GM18517 (cell line): ENCODE results near the gene CELF4.
"Not testable (repeated sequence)": the region's sequence is repeated elsewhere in the genome, so short reads cannot be mapped to it uniquely, and the experiment has no call there.

Experiments used
- ATAC-seq: cut with Tn5 transposase; IDR thresholded peaks from one replicate; pipeline ENCODE4 v1.9.1; 2021; ENCODE audit warnings: mild to moderate bottlenecking, moderate library complexity; ENCODE audit not compliant: unreplicated experiment

The CELF4 gene

DNA sequence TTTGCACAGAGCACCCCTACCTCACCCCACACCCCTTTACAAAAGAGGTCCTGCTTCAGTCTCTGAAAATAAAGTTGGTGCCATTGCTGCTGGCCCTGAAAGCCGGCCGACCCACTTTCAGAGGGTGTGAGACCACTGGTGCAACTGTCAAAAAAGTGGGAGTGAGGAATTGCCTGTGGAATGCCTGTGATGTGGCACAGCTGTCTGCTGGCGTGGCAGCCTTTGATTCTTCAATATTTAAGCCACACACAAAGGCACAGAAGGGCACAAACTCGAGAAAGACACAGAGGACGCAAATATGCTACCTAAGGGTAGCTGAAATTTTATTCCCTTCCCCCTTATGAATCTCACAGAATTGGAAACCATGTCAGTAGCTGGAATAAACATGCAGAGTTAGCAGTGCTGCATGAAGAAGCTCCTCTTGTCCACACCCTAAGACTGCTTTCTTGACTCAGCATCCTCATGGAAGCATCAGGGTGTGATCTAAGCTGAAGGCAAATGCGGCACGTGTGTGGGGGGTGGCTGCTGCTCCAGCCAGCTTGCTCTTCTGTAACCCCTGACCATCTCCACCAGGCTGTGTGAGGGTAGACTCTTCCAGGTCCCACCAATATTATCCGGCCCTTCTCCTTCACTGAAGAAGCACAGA is 92.3 kb downstream of the CELF4 start:
- no peak for ATAC-seq

DNA sequence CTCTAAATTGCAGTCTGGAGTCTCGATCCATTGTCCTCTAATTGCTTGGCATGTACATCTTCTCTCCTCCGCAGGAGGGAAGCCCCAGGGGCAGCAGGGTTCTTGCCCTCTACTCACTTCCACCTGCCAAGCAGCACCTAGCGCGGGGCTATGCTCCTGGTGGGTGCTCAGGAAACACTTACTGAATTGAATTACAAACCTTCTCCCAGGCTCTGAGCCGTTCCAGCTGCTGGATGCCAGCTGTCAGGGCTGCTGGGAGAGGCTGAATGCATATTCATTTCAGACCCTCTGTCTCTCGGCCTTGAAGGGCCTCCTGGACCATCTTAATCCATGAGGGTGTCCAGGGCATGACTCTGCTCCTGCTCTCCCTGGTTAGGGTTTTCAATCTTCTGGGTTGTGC is 94.0 kb downstream of the CELF4 start:
- ATAC-seq: no peak

DNA sequence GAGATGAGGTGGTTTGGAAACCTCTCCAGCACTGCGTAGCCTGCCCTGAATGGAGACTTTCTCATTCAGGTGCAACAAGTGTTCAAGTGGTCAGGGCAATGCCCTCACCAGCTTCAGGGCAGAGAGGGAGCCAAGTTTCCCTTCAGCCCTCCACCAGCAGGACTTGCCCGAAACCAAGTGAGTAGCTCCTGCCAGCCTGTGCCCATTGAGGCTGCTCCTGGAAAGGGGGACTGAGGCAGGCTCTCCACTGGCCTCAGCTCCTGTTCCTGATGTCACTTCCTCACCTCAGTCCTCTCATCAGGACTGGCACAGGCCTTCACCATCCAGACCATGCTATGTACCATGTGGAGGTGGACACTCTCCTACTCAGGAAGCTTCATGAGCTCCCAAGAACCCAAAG is 94.6 kb downstream of the CELF4 start:
- ATAC-seq: no peak

DNA sequence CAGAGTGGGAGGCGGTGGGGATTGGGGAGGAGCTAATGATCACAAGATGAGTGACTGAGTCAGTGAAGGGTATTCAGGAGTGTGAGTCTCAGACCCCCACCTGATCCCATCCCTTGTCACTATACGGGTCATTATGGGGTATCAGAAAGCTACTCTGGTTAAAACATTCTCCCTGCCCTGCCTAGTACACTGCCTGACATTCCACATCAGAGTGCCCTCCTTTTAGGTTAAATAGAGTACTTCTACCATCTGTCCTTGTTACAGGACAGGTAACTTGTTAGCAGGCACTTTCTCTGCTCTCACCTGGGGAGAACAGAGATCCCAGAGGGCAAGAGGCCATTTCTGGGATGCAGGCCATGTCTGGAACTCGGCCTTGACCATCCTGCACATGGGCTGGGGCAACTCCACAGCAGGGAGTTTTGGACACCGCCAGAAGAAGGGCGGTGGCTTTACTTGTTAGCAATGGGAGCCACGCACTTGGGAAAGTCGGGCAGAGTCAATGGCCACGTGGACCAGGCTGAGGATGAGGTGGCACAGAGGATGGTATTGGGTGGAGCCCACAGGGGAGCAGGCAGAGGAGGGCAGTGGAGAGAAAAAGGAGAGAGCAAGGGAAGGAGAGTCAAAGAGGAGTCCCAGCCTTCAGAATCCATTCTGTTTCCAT is 98.5 kb downstream of the CELF4 start:
- ATAC-seq: no peak

DNA sequence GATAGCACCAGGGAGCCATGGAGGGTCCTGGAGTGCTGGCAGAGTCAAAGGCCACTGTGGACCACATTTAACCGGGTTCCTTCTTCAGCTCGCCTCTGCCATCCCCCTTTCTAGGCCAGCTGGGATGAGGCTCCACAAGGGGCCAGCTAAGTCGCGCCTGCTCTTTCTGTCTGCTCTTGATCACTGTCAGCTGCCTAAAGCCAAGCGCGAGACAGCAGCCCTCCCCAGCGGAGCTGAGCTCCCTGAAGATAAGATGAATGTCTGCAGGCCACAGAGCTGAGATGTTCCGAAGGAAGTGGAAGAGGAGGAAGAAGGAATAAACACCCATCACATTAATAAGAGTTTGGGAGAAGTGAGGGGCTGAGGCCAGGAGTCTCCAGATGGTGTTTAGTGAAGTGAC is 99.6 kb downstream of the CELF4 start:
- ATAC-seq: no peak

DNA sequence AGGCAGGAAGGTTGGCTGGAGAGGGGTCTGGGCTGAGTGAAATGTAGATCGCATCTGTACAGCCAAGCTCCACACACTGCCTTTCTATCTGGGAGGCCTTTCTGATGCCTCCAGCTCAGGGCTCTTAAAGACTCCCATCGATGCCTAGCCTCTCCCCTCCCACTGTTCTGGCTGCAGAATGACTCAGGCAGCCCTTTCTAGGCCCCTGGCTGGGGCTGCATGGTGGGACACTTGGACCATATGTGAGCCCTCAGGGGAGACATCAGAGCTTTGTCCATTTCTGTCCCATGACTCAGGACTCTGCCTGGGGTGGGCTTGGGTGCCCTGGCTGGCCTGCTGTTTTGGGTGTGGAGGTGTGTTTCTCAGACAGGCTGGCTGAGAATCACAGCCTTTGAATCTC is 101.3 kb downstream of the CELF4 start:
- no peak for ATAC-seq

- ATAC-seq: not testable (repeated sequence)
Measured at GRCh38 chr18:37461329-37461728, 104.3 kb downstream of the CELF4 start.

DNA sequence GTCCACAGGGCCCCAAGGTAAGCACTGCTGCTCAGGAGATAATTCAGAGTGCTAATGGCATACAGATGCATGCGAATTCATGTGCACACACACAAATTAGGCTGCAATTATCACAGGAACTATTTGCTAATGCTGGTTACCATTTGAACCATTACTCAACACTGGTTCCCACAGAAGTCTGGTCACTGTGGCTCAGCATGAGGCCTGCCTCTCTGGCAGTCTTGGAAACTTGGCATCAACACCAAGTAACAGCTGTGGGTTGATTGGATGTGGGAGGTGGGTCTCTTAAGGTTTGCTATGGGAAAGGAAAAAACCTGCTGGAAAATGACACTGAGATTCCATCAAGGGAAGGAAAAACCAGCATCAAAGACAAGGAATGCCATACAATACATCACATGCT is 105.0 kb downstream of the CELF4 start:
- ATAC-seq: no peak

DNA sequence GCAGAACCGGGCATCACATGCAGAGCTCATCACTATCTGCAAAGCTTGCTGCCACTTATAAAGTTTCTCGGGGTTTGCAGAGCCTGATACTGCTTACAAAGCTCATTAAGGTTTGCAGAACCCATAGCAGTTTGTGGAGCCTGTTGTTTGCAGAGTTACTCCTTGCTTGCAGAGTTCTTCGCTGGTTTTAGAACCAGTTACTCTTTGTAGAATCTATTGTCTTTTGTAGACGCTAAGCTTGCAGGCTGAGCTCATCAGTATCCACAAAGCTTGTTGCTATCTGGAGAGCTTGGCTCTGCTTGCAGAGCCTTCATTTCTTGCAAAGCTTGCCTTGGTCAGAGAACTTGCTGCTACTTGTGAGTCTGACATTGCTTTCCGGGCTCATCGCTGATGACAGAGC is 106.9 kb downstream of the CELF4 start:
- ATAC-seq: no peak

DNA sequence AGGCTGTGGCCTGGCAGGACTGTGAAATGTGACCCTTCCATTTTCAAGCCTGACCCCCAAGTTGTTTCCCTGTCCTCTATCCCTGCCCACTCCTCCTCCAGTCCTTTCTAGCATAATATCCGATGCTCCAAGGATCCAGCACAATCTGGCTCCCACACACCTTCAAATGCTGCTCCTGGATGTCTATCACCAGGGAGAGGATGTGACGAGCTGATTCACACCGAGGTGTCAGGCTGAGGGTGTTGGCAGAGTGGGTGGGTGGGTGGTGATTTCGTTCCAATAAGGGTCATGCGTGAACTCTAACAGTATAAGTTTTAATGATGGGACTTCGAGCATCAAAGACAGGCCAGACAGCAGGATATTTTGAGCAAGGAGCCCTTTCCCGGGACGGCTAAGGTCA is 107.8 kb downstream of the CELF4 start:
- no peak for ATAC-seq

GRCh38 chr18:37457341-37457740 is 108.3 kb downstream of the CELF4 start:
- no peak for ATAC-seq

- no peak for ATAC-seq
Measured at GRCh38 chr18:37456873-37457272, 108.7 kb downstream of the CELF4 start.

DNA sequence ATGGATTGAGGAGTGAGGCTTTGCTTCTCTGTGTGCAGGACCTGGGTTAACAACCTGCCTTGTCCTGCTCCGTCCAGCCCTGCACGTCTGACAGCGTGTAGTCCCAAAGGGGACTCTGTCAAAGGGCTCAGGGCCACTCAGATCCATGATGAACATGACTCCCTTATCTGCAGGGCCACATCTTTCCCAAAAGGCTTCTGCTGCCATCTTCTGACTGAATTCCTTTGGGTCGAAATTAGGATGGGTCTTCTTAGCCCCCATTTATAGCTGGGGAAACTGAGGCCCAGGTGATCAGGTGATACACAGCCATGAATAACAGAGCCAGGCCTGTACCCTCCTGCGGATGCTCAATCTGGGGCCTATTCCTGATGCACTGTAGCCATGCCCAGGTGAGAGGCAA is 109.2 kb downstream of the CELF4 start:
- no peak for ATAC-seq

DNA sequence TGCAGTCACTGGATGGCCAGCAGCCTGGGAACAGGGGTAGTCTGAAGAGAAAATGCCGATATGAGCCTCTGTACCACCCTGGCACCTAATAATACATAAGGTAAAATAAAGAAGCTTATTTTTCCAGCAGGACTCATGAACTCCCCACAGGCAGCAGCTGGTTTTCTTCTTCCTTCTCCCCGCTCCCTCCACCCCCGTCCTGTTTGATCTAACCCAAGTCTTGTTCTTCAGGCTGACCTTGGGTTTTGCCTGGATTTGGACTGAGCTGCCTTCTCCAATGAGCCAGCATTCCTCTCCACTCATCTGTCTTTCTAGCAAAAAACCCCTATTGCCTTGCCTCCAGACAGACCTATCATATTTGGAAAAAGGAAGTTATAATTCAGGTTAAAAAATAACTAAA is 111.8 kb downstream of the CELF4 start:
- ATAC-seq: no peak

DNA sequence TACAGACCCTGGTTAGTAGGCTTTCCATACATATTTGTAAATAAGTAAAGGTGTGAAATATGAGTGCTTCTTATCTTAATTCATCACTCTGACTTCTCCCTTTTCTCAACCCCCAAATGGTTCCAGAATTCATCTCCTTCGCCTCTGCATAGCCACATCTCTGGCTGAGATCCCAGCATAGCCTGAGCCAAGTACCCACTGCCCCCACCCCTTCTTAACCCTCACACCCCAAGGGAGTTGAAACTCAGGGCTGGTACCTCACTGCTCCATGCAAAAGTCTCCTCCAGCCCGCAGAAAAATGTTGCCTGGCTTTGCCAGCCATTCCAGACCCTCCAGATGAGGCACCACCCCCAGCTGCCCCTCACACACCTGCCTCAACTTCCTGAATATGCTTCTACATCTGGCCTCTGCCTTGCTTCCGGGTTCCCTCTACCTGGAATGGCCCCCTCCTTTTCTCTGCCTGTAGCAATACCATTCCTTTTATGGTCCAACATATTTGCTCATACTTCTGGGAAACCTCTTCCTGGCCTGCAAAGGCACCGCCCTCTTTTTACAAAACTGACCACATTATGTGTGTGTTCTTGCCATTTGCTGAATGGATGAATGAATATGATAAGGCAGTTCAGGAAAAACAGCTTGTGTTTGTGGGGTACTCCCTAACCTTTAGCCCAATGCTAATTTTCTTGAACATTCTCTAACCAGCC is 112.8 kb downstream of the CELF4 start:
- no peak for ATAC-seq

DNA sequence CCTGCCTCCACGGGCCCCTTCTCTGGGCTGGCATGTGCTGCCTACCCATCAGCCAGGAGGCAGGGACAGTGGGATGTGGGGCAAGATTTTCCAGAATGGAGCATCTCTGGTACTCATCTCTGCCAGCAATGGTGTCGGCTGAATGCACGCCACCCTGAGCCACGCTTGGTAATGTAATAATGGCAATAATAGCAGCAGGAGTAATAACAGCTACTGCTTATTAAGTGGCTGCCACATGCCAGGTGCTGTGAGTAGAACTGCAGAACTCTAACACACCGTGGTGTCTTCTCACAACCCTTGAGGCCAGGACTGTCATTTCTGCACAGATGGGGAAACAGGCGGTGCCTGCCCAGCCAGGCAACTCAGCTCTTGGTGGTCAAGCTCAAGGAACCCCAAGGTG is 113.6 kb downstream of the CELF4 start:
- no peak for ATAC-seq

DNA sequence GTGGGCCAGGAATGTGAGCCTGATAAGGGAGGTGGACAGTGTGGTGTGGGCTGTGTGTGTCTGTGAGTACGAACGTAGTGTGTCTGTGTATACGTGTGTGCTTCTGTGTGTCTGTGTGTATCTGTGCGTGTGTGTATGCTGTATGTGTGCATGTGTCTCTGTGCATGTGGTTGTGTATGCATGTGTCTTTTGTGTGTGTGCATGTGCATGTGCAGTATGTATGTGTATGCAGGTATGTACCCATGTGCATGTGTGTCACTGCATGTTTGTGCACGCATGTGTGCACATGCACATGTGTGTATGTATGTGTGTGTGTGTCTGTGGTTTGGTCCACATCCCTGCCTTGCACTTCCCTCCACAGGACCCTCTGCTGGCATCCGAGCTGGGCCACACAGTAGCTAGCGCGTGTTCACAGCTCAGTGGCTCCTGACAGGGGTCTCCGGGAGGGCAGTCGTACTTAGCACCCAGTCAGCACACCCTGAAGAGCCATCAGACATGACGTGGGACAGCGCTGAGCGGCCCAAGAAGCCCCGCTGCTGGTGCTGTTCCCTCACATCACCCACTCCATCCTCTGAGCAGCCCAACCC is 114.3 kb downstream of the CELF4 start:
- ATAC-seq: no peak

GRCh38 chr18:37450434-37451132 is 115.0 kb downstream of the CELF4 start:
- no peak for ATAC-seq

GRCh38 chr18:37449618-37450017 is 116.0 kb downstream of the CELF4 start:
- no peak for ATAC-seq

GRCh38 chr18:37448946-37449345 is 116.7 kb downstream of the CELF4 start:
- no peak for ATAC-seq
